Measurements from ENCODE around the gene ZNF423. TPM values are rescaled to one million over a fixed set of nuclear protein-coding genes. Genes with fewer than 3 reads are reported as not detected.

The ZNF423 gene
- total and polyA plus RNA-seq, 2 experiments from 2014 or later = 14.9 to 41.8 TPM

DNA sequence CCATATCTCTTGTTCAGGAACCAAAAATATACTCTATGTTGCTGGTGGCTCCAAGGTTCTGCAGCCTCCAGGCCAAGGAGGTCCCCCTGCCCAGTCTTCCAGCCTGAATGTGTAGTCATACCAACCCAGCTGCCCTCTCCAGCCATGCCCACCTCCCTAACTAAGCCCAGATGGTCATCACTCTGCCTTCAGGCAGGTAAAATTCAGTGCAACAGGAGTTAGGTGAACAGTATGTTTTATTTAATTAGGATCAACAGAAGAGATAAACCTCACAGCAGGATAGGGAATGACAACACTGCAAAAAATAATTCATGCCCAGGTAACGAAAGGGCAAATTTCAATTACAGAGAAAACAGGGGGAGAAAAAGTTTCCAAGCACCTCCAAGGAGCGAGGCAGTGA is 9.1 kb downstream of the ZNF423 start:
- Mint-ChIP-seq H3K36me3 (ENCODE audit: low read depth) (no peaks in the 10 kb centered on the region), H3K27me3 (ENCODE audit: insufficient read depth, low read depth, poor library complexity) (peaks cover 12% of the 10 kb centered on the region), H3K4me3 (no peak overlapping the region), H3K27ac (peak overlapping the region; percentile 81; the same call in 1 of the 2 replicates), H3K4me1 (peaks cover 85% of the 10 kb centered on the region), H3K9me3 (no peaks in the 10 kb centered on the region; the same call in 2 of the 3 replicates)
- Histone ChIP-seq H3K36me3 (ENCODE audit: insufficient read depth) (no peaks in the 10 kb centered on the region), H2AFZ (no peak overlapping the region), H3K27me3 (ENCODE audit: insufficient read depth) (no peaks in the 10 kb centered on the region), H4K20me1 (replicated peaks; ENCODE audit: insufficient read depth) (peaks cover 48% of the 10 kb centered on the region), H3K79me2 (replicated peaks; ENCODE audit: insufficient read depth) (peaks cover 95% of the 10 kb centered on the region), H3K27ac (ENCODE audit: low read depth) (no peak overlapping the region), H3K4me1 (ENCODE audit: insufficient read depth) (peaks cover 80% of the 10 kb centered on the region), H3F3A (replicated peaks; ENCODE audit: low read depth) (0 out of 2 replicates have a peak, but pooled peaks cover 4% of the 10 kb centered on the region), H3K4me3 (no peak overlapping the region), H3K4me2 (peak overlapping the region; percentile 26; the same call in 1 of the 2 replicates), H3K9me2 (ENCODE audit: insufficient read depth) (no peaks in the 10 kb centered on the region)
- TF ChIP-seq, protein P1, sequence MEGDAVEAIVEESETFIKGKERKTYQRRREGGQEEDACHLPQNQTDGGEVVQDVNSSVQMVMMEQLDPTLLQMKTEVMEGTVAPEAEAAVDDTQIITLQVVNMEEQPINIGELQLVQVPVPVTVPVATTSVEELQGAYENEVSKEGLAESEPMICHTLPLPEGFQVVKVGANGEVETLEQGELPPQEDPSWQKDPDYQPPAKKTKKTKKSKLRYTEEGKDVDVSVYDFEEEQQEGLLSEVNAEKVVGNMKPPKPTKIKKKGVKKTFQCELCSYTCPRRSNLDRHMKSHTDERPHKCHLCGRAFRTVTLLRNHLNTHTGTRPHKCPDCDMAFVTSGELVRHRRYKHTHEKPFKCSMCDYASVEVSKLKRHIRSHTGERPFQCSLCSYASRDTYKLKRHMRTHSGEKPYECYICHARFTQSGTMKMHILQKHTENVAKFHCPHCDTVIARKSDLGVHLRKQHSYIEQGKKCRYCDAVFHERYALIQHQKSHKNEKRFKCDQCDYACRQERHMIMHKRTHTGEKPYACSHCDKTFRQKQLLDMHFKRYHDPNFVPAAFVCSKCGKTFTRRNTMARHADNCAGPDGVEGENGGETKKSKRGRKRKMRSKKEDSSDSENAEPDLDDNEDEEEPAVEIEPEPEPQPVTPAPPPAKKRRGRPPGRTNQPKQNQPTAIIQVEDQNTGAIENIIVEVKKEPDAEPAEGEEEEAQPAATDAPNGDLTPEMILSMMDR (conservative IDR thresholded peaks at IDR 0.05; ENCODE audit: low read depth in 2 of 2) = no peak
- TF ChIP-seq, protein P2, sequence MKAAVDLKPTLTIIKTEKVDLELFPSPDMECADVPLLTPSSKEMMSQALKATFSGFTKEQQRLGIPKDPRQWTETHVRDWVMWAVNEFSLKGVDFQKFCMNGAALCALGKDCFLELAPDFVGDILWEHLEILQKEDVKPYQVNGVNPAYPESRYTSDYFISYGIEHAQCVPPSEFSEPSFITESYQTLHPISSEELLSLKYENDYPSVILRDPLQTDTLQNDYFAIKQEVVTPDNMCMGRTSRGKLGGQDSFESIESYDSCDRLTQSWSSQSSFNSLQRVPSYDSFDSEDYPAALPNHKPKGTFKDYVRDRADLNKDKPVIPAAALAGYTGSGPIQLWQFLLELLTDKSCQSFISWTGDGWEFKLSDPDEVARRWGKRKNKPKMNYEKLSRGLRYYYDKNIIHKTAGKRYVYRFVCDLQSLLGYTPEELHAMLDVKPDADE (IDR thresholded peaks at IDR 0.05) = no peak
- TF ChIP-seq POLR2AphosphoS5 (IDR thresholded peaks at IDR 0.05; ENCODE audit: low read depth) (no peak), STAT1 (IDR thresholded peaks at IDR 0.05; ENCODE audit: unreplicated experiment) (no peak), REST (IDR thresholded peaks at IDR 0.05; ENCODE audit: unreplicated experiment) (no peak), JUNB (IDR thresholded peaks at IDR 0.05; ENCODE audit: unreplicated experiment) (no peak), NANOG (IDR thresholded peaks at IDR 0.05; ENCODE audit: borderline replicate concordance) (no peak), EZH2phosphoT487 (IDR thresholded peaks at IDR 0.05; ENCODE audit: unreplicated experiment) (no peak)
- TF ChIP-seq, protein P3, sequence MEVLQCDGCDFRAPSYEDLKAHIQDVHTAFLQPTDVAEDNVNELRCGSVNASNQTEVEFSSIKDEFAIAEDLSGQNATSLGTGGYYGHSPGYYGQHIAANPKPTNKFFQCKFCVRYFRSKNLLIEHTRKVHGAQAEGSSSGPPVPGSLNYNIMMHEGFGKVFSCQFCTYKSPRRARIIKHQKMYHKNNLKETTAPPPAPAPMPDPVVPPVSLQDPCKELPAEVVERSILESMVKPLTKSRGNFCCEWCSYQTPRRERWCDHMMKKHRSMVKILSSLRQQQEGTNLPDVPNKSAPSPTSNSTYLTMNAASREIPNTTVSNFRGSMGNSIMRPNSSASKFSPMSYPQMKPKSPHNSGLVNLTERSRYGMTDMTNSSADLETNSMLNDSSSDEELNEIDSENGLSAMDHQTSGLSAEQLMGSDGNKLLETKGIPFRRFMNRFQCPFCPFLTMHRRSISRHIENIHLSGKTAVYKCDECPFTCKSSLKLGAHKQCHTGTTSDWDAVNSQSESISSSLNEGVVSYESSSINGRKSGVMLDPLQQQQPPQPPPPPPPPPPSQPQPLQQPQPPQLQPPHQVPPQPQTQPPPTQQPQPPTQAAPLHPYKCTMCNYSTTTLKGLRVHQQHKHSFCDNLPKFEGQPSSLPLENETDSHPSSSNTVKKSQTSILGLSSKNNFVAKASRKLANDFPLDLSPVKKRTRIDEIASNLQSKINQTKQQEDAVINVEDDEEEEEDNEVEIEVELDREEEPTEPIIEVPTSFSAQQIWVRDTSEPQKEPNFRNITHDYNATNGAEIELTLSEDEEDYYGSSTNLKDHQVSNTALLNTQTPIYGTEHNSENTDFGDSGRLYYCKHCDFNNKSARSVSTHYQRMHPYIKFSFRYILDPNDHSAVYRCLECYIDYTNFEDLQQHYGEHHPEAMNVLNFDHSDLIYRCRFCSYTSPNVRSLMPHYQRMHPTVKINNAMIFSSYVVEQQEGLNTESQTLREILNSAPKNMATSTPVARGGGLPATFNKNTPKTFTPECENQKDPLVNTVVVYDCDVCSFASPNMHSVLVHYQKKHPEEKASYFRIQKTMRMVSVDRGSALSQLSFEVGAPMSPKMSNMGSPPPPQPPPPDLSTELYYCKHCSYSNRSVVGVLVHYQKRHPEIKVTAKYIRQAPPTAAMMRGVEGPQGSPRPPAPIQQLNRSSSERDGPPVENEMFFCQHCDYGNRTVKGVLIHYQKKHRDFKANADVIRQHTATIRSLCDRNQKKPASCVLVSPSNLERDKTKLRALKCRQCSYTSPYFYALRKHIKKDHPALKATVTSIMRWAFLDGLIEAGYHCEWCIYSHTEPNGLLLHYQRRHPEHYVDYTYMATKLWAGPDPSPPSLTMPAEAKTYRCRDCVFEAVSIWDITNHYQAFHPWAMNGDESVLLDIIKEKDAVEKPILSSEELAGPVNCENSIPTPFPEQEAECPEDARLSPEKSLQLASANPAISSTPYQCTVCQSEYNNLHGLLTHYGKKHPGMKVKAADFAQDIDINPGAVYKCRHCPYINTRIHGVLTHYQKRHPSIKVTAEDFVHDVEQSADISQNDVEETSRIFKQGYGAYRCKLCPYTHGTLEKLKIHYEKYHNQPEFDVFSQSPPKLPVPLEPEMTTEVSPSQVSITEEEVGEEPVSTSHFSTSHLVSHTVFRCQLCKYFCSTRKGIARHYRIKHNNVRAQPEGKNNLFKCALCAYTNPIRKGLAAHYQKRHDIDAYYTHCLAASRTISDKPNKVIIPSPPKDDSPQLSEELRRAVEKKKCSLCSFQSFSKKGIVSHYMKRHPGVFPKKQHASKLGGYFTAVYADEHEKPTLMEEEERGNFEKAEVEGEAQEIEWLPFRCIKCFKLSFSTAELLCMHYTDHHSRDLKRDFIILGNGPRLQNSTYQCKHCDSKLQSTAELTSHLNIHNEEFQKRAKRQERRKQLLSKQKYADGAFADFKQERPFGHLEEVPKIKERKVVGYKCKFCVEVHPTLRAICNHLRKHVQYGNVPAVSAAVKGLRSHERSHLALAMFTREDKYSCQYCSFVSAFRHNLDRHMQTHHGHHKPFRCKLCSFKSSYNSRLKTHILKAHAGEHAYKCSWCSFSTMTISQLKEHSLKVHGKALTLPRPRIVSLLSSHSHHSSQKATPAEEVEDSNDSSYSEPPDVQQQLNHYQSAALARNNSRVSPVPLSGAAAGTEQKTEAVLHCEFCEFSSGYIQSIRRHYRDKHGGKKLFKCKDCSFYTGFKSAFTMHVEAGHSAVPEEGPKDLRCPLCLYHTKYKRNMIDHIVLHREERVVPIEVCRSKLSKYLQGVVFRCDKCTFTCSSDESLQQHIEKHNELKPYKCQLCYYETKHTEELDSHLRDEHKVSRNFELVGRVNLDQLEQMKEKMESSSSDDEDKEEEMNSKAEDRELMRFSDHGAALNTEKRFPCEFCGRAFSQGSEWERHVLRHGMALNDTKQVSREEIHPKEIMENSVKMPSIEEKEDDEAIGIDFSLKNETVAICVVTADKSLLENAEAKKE (CRISPR knock-in tag; IDR thresholded peaks at IDR 0.05) = no peak
- ATAC-seq (no peak), DNase-seq (ENCODE audit: low spot score) (no peak)
